HG02623 (cell line): ENCODE measurements around the gene VEPH1.

Experiments used
- ATAC-seq: cut with Tn5 transposase; IDR thresholded peaks from one replicate; pipeline ENCODE4 v1.9.1; 2021; ENCODE audit warnings: moderate library complexity; ENCODE audit not compliant: unreplicated experiment

VEPH1 gene

DNA sequence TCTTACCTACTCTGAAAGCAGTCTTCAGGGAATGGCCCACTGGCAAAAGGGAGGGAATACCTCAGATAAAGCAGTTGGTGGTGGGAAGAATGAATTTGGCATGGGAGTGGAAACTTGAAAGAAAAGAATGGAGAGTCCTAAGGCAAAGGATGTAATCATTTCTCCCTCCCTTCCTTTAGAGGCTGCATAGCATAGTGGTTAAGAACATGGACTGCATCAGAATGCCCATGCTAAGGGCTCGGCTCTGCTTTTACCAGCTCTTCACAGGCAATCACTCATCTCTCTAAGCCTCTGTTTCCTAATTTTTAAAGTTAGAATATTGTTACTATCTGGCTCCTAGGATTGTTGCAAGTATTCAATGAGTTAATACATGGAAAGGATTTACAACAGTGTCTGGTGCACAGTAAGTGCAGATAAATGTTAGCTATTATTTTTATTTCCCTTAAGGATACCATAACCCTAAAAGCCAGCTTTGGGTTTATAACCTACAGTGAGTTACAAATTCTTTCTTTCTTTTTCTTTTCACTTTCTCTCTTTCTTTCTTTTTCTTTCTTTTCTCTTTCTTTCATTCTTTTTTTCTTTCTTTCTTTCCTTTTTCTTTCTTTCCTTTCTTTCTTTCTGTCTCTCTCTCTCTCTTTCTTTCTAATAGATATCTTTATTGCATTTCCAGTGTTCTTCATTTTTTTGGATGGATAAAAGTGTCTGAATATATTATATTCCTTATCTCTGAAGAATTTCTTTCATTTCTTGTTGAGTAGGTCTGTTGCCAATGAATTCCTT, 23.6 kb downstream of the VEPH1 start:
- ATAC-seq = no peak

DNA sequence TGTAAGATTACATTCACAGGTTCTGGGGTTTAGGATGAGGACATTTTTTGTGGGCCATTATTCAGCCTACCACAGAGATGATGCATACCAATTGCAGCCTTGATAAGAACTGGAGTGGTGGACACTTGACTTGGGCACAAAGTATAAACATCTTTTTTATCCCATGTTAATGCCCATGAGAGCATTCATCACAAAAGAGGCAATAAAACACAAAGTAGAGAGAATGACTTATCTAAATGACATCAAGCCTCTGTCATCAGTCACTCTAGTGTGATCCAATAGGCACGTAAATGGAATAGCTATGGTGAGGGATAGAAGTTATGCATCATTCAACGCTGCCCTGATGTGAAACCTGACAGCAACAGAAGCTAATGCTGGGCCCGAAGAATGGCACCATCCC, 25.8 kb downstream of the VEPH1 start:
- ATAC-seq = no peak

DNA sequence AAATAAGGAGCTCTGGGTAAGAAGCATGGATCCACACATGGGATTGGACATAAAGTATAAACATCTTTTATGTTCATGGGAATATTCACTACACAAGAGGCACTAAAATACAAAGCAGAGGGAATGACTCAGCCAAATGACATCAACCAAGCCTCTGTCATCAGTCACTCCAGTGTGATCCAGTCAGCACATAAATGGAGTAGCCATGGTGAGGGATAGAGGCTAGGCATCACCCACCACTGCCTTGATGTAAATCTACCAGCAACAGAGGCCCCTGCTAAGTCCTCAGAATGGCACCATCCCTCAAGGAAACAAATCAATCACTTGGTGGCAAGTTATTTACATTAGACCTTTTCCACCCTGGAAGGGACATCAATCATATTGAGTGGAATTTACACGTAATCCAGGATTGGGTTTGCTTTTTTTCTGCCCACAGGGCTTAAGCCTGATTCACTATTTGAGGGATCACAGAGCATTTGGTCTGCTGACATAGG, 27.2 kb downstream of the VEPH1 start:
- ATAC-seq = no peak

DNA sequence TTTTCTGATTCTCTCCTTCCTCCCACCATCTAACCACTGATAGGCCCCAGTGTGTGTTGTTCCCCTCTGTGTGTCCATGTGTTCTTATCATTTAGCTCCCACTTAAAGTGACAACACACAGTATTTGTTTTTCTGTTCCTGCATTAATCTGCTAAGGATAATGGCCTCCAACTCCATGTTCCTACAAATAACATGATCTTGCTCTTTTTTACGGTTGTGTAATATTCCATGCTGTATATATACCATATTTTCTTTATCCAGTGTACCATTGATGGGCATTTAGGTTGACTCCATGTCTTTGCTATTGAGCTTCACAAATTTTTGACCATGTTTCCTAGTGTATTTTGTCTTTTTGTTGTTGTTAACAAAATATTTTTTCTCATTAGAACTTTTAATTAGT, 30.6 kb downstream of the VEPH1 start:
- no peak for ATAC-seq

DNA sequence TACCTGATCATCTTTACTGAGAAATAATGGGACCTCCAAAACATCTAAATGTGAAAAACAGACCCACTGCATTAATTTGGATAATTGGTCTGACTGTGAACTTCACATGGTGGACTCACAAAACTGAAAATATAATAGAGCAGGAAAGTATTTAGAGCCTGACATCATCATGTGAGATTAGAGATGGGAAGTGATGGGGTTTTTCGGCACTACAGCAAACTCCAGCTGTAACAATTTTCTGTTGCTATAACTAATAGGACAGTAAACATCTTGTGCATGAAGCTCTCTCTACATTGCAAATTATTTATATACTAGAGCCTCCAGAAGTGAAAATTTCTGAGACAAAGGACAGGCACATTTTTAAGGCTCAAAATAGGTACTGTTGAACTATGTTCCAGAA, 32.2 kb downstream of the VEPH1 start:
- no peak for ATAC-seq

DNA sequence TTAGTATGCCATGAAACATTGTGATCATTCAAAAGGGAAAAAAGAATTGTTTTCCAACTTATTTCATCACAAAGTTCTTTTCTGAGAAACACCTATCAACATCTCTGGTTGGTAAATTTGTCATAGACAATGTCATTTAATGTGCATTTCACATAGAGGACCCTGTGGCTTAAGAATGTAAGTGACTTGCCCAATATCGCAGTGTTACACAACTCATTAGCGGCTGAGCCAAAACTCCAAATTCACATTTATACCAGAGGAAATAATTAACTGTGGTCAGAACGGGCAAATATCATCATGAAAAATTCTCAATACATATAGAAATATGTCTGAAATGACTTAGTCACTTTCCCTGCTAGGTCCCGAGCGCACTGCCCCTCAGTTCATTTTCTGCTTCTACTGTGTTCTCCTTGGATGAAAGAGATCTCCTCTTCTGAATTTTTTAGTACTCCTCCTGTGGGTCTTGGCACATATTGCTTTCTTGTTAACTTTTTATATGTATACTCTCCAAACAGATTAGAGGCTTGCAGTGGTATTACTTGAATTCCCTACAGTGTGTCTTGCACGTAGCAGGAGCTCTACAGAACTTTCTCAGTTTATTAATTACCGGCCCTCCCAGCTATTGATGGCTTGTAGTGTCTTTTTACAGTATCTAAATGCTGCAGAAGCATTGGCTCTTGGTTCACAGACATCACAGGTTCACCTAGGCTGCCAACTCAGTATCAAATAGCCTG, 33.5 kb downstream of the VEPH1 start:
- no peak for ATAC-seq

DNA sequence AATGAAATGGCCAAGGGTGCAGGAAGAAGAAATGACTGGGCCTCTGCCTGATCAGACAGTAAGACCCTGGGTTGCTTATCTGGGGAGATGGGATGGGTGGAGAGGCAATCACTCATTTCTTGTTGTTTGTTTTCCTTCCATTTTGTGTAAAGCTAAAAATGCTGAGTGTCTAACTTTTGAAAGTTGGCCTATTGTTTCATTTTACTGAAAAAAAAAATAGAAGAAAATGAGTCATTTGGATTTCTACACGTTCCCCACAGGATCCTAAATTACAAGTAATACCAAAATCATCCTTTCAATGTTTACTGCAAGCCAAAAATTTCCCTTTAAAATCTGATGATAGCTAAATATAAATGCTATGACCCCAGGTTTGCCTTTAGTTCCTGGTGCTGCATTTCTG, 36.0 kb downstream of the VEPH1 start:
- ATAC-seq = no peak

DNA sequence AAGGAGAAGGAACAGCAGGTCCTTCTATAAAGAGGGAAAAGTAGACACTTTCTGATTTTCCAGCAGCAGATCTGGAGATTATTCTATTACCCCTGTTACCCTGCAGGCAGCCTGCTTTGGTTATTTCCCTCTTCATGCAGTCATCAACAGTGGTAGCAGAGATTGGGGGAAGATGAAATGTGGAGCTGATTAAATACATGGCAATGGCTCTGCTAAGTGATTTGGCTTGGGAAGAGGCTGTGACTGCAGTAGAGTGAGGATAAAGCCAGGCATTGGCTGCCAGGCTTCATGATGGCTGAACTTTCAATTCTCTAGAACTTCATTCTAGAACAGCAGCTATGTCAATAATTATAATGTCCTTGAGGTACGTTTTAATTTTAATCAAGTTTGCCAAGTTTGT, 37.5 kb downstream of the VEPH1 start:
- ATAC-seq = no peak

DNA sequence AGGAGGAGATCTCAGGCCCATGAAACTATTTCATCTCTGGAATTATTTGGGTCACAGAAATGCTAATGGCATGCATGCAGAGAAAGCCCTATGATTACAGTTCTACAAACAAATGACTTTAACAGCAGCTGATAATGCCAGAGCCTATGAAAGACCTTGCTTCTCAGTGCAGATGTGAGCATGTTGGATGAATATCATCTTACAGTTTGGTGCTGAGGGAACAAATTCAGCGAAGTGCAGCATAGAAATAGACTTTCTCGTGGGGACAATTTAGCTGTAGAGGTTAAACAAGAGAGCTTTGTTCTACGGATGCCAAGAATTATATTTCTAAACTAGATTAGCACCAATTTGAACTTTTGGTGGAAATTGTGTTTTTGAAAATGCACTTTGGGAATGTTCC, 38.9 kb downstream of the VEPH1 start:
- no peak for ATAC-seq

DNA sequence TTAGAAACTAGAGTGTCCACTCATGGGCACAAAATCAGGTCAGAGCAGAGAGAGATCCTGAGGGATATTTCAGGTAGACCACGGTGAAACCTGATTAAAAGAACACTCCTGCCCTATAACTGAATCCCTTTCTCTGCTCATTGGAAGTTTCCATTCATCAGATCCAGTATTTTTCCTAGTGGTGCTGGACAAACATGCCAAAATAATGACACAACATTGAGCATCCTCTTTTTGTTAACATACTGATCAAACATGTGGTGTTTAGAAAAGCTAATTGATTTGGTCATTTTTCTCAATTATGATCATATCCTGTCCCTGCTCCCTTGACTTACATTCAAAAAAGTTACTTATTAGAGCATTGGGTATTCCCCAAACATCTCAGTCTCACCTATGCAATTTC, 39.4 kb downstream of the VEPH1 start:
- ATAC-seq = no peak

DNA sequence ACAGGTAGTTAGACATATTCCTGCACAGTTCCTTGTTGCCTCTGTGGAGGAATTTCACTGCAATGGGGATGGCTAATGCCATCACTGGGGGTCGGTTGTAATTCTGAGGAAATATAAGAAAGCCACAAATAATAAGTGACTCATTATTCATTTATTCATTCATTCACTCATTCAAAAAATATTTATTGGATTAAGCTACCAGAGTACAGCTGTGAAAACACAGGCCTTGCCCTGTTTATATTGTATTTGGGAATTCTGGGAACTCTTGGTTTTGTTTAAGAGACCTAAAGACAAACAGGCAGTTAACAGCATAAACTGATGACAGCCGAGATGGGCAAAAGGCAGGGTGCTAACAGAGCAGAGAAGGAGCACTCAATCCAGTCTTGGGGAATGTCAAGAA, 43.0 kb downstream of the VEPH1 start:
- no peak for ATAC-seq

DNA sequence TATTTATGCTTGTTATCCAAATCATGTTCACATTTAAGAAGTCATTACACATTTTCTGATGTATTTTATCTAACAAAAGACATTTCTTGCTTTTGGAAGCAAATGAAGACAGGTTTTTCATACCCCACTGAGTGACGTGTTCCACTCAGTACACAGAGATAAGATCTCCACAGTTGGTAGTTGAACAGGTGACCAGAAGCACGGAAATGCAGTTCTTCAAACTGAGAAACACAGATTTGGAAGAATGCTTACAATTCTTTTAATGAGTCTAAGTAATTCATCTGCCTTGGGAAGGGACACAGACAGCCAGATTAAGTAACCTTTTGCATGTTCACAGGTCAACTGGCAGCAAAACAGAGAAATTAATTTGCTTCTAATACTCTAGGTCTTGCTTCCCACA, 43.5 kb downstream of the VEPH1 start:
- ATAC-seq = no peak

DNA sequence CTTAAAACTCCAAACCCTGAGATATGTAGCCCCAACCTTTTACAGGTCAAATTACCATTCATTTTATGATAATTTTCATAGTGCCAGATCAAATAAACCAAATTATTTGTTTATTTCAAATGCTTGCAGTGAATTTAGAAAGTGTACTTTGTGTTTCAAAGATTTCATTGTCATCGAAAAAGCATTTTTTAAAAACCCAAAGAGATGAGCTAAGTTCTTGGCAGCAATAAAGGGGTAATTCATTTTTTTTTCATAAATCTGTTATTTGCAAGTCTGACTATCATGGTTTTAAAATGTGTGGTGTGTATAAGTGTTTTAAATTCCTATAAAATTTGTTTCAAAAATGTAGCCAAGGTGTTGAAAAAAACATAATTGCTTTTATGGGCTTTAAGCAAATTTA, 49.4 kb downstream of the VEPH1 start:
- no peak for ATAC-seq

DNA sequence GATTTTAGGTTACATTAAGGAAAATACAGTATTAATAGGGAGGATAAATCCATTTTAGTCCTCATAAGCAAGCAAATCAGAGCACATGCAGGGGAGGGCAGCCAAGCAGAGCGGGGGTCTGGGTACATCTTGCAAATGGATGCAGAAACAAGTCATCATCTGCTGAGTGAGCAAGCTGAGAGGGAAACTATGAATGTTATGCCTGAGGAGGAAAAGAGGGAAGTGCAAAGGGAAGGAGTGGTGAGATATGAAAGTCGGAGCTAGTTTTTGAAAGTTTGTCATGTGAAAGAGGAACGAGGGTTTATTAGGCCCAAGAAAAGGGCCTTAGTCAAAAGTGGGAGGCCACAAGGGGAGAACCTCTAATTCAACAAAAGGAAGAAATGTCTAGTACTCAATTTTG, 51.1 kb downstream of the VEPH1 start:
- no peak for ATAC-seq

DNA sequence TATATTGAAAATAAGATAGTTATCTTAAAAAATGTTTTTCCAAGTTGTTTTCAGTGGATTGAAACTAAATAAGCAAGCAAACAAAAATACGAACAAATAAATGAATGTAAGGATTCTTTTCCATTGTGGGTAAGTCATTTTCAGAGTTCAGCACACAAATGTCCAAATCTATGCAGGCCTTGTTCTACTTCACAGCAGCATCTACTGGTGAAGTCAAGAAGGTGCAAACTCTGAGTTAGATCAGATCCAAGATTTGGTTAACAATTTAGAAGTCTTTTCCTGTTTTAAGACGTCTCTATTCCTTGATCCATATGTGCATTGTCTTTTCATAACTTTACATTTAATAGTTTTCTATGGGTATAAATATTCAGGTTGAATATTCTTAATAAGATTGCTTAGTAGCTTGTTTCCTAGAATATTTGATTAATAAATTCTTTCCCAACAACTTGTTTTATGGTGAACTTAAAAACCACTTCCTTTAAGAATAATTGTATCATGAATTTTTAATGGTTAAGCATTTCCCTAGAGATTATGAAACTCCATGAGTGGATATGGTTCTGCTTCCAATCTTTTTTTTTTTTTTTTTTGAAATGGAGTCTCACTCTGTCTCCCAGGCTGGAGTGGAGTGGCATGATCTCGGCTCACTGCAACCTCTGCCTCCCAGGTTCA, 56.1 kb downstream of the VEPH1 start:
- no peak for ATAC-seq

DNA sequence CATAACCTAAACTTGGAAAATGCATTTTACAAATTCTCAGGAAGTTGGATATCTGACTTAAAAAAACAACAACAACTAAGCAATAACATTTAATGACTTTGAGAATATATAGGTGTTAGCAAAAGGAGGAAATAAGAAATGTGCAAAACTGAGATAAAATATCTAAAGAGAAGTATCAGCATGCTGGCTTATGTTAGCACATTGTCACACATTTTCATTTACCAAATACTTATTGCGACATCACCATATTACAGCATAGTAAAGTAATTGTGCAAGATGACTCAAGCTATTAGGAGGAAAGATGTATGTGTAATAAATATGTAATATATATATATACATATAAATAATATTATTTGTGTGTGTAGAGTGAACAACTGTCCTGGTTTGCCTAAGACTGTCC, 57.4 kb downstream of the VEPH1 start:
- ATAC-seq = no peak

DNA sequence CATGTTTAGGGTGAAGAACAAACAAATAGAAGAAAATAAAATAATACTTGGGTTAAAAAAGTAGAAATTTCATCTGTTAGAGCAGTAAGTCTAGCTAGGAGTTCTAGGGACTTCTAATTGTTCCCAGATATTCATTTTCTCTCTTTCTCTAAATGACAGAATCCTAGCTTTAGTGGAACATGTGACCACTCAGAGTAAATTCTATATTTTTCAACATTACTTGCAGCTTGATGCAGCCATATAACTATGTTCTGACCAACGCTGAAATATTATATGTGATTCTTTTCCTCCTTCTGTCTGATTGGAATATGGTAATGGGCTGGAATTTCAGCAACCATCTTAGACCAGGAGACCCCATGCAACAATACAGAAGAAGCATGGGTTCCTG, 58.4 kb downstream of the VEPH1 start:
- ATAC-seq = no peak

DNA sequence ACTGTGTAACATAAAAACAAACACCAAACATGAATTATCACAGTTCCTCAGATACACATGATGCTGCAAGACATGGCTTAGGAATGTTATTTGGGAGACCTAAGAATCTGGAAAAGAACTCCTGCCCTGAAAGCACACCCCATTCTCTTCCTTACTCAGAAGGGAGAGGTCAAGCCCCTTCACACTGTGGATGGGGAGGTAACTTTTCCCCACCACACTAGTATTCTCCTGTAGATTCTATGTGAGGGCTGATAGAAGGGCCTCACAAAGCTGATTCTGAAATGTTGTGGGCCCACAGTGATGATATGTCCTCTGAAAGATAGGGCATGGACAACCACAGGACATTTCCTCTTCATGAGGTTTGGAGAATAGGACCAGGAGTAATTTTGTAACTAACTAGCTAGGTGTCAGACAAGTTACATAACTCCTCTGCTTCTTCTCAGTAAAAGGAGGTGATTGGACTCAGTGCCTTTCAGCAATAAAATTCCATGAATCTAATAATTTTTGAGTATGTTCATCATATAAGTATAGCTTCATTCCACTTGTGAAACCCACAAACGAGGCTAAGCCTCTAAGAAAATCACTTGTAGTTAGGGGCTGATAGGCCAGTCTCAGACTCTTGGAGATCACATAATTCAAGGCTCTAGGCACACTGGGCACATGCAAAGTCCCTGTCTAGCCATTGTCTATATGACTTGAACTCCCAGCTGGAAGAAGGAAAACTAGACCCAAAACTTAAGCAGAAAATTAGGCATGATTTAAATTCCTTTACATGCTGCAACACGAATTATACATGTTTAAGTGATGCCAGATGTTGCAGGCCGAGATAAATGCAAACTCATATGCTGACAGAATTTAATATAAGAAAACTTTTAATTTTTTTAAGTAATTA, 59.1 kb downstream of the VEPH1 start:
- ATAC-seq = no peak

DNA sequence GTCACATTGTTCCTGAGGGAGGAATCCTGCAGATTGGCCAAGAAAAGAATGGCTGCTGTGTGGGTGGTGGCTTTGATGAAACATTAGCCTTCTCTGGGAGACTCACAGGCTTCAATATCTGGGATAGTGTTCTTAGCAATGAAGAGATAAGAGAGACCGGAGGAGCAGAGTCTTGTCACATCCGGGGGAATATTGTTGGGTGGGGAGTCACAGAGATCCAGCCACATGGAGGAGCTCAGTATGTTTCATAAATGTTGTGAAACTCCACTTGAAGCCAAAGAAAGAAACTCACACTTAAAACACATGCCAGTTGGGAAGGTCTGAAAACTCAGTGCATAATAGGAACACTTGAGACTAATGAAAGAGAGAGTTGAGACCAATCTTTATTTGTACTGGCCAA, 60.5 kb downstream of the VEPH1 start:
- ATAC-seq = no peak

DNA sequence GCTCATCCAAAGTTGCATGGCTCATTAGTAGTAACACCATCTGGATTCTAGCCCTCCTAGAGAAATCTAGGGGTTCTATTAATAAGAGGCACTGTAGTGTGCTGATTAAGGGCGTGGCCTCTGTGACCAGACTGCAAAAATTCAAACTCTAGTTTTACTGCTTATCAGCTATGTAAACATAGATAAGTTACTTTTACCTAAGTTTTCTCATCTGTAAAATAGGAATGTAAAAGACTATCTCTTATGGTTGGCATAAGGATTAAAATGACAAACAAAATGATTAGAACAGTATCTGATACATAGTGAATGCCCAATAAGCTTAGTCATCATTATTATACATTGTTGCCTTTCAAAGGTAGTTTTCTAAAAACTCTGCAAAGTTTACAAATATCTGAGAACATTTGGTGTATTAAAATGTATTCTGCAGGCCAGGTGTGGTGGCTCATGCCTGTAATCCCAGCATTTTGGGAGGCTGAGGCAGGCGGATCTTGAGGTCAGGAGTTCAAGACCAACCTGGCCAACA, 62.1 kb downstream of the VEPH1 start:
- no peak for ATAC-seq
